ENCODE data around the gene PPIC. TPM values are rescaled to one million over a fixed set of nuclear protein-coding genes. Genes with fewer than 3 reads are reported as not detected.

The PPIC gene
- 28.0 TPM for polyA plus RNA-seq (ENCODE audit: insufficient read length)

DNA sequence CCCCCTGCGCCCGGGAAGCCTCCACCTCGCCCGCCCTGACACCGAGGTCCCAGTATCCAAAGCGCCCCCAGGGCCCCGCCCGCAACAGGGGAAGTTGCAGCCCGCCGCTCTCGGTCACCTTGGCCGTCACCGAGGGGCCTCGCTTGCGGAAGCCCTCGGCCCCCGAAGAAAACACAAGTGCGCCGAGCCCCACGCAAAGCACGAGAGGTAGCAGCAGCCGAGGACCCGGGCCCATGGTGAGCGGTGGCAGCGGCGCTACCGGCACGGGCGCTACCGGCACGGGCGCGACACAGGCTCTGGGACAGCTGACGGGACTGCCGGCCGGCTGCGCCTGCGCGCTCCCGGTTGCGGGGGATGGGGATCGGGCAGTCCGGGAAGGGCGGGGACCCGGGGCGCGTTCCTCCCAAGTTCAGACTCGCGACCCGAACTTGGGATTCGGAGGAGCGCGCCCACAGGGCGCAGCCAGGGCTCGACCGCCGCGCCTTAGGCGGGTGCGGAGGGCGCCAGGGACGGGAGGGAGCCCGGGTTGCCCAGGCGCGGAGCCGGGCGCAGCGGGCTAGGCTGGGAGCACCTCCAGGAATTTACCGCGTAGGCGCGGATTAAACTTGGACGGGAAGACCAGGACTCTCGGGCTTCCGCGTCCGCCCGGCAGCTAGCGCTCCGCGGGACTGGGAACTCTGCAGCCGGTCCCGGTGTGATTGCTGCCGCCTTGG, at the start of gene PPIC:
TSS of gene PPIC (minus strand) at position 335 of the 713 bp plus-strand sequence. CDS start at position 235, 100 bp downstream.
- DNase-seq (ENCODE audit: low read depth) = peak; percentile 38

- DNase-seq (ENCODE audit: low read depth) = no peak
Observed at GRCh38 chr5:123085638-123086286, 49.2 kb upstream of the PPIC start.

GRCh38 chr5:123084730-123085605, 48.4 kb upstream of the PPIC start:
- DNase-seq (ENCODE audit: low read depth) = no peak

GRCh38 chr5:123083298-123083697, 46.8 kb upstream of the PPIC start:
- DNase-seq (ENCODE audit: low read depth) = no peak

DNA sequence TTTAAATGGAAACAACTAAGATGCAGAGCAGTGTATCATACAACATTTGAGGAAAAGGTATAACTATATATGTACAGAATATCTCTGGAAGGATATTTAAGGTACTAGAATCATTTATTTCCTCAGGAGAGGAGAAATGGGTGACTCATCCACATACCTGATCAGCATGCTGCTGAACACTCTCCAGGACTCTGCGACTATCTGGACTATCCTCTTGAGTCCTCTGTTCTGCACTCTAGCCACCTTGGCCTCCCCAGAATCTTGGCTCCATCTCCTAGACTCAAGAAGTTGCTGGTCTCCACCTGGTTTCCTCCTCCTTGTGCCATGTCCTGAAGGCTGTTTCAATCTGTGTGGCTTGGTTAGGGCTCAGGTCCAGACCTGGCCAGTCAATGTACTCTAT, 43.7 kb upstream of the PPIC start:
- DNase-seq (ENCODE audit: low read depth) = no peak

- DNase-seq (ENCODE audit: low read depth) = no peak
Observed at GRCh38 chr5:123075521-123076163, 39.1 kb upstream of the PPIC start.

- no peak for DNase-seq (ENCODE audit: low read depth)
Observed at GRCh38 chr5:123068368-123068938, 31.9 kb upstream of the PPIC start.

GRCh38 chr5:123066016-123066415, 29.5 kb upstream of the PPIC start:
- DNase-seq (ENCODE audit: low read depth) = no peak

- DNase-seq (ENCODE audit: low read depth) = no peak
Observed at GRCh38 chr5:123059455-123059854, 22.9 kb upstream of the PPIC start.

GRCh38 chr5:123051206-123051605, 14.7 kb upstream of the PPIC start:
- no peak for DNase-seq (ENCODE audit: low read depth)

DNA sequence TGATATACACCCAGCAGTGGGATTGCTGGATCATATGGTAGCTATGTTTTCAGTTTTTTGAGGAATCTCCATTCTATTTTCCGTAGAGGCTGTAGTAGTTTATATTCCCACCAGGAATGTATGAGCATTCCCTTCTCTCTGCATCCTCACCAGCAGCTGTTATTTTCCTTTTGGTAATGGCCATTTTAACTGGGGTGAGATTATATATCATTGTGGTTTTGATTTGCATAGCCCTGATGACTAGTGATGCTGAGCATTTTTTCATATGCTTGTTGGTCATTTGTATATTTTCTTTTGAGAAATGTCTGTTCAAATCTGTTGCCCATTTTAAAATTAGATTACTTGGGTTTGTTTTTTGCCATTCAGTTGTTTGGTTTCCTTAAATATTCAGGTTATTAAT, 11.2 kb upstream of the PPIC start:
- no peak for DNase-seq (ENCODE audit: low read depth)

- no peak for DNase-seq (ENCODE audit: low read depth)
Observed at GRCh38 chr5:123046222-123046621, 9.7 kb upstream of the PPIC start.

DNA sequence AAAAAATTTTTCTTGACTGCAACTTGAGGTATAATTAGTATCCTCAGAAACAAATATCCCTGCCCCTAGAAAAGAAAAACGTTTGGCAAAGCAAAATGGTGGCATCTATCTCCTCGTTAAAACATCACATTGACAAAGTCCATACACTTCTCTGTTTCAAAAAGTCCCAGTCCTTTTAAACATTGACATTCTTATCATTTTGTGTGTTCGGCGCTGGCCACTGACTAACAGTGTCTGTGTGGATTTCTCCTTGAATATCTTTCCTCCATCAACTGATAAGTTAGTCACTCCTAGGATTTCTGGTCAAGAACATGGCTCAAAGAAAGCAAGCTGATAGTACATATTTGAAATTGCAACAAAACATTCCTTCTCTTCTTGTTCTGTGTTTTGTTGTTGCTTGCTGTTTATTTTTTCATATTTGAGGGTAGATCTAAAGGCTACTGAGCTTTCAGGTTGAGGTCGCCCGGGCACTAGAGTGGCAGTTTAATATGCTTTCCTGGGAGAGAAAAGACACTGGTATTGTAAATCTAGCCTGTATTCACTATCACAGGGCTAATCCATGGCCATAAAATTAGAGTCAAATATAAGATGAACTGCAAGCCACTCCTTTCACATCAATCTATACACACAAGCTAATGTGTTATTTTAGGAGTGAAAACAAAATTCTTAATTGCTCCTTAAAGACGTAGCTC, 8.5 kb upstream of the PPIC start:
- no peak for DNase-seq (ENCODE audit: low read depth)

DNA sequence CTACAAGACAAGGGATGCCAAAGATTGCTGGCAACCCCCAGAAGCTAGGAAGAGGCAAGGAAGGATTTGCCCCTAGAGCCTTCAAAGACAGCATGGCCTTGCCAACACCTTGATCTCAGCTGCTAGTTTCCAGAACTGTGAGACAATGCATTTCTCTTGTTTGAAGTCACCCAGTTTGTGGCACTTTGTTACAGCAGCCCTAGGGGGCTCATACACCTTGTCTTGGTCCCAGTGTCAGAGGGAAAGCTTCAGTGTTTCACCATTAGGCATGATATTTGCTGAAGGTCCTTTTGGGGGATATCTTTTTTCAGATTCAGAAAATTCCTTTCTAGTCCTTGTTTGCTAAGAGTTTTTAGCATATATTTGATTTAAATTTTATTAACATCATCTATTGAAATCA, 3.1 kb upstream of the PPIC start:
- no peak for DNase-seq (ENCODE audit: low read depth)

DNA sequence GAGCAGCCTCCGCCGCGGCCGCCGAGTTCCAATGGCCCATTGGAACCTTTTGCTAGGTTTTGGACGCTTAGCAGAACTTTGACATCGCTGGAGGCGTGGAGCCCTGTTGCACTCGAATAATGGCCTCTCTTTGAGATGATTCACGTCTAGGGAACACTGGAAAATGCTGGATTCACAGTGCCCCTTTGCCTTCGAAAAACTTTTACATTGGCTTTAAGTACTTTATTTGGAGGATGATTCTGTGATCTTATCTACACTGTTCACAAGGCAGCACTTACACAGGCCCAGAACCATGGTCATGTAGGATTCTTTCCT, 536 bp upstream of the PPIC start:
- no peak for DNase-seq (ENCODE audit: low read depth)

GRCh38 chr5:123035918-123036390, 571 bp downstream of the PPIC start:
- no peak for DNase-seq (ENCODE audit: low read depth)

DNA sequence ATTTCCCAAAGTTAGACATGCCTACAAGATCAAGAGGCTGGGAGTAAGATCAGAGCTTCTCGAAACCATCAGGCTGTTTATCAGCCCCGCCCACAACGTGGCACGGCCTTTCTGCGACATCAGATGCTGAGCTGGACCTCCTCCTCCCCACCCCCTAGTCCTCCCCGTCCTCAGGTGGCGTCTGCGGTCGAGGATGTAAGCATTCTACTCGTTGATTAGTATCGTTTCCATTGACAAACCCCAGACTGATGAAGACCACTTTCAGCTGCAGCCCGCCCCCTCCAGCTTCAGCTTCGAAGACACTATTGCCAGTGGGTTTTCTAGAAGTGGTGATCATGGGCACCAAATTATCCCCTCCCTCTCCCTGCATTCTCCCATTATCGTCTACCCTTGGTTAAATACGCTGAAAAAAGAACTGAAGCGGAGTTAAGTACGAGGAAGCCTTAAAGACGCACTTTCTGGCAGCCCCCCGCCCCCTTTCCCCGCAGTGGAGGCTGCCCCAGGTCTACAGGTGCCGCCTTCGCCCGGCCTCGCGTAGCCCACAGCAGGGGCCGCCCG, 1.1 kb downstream of the PPIC start:
- DNase-seq (ENCODE audit: low read depth) = no peak

GRCh38 chr5:123033157-123033671, 3.3 kb downstream of the PPIC start:
- DNase-seq (ENCODE audit: low read depth) = no peak

- DNase-seq (ENCODE audit: low read depth) = no peak
Observed at GRCh38 chr5:123028222-123028621, 8.3 kb downstream of the PPIC start.

DNA sequence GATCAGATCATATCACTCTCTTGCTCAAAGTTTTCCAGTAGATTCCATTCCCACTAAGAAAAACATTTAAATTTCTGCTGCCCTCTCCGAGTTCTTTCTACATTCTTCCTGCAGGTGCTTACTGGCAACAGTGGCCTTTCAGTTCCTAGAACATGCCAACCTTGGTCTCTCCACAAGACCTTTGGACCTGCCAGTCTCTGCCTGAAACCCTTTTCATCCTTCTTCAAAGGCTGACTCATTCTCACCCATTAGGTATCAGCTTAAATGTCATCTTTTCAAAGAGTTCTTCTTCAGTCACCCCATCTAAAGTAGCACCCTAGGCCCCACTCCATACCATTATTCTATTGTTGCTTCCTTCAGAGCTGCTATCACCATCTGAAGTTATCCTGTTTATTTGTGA, 21.8 kb downstream of the PPIC start:
- no peak for DNase-seq (ENCODE audit: low read depth)

DNA sequence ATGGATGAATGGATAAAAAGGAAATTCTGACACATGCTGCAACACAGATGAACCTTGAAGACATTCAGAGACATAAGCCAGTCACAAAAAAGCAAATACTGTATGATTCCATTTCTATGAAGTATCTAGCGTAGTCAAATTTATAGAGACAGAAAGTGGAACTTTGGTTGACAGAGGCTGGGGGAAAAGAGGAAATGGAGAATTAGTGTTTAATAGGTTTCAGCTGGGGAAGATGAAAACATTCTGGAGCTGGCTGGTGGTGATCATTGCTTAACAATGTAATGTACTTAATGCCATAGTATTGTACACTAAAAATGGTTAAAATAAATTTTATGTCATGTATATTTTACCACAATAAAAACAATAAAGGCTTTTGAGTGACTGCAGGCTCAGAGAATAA, 24.2 kb downstream of the PPIC start:
- DNase-seq (ENCODE audit: low read depth) = no peak
